Endothelial cell of umbilical vein (primary cell): ENCODE data around the gene LGI2. TPM values are rescaled to one million over a fixed set of nuclear protein-coding genes. Genes with fewer than 3 reads are reported as not detected.

Experiments
- BruUV-seq: library from RNA; stranded (reverse); fragments of 400-500 nt; replicated peaks from 2 replicates; lab custom pipeline; 2021; lab: Mats Ljungman, UMichigan
- CTCF ChIA-PET: fragments of 300-600, 350-600 bp; sonication (Branson Sonifier 250); formaldehyde crosslinking; loops from one replicate; lab custom pipeline; 2021; ENCODE audit warnings: antibody characterized with exemption, inconsistent platforms; lab: Charles Lee
- POLR2A ChIA-PET: fragments of 300-600, 350-600 bp; sonication (Branson Sonifier 250); formaldehyde crosslinking; loops from one replicate; lab custom pipeline; 2021; ENCODE audit warnings: antibody characterized with exemption, inconsistent platforms; lab: Charles Lee
- DNase-seq: peaks from one replicate; pipeline ENCODE4 v3.0.0-alpha.2; 2011; ENCODE audit warnings: low read depth, low spot score
- FAIRE-seq: peaks from 2 replicates; lab custom pipeline; 2011; peaks lifted over from hg19 to GRCh38; lab: Jason Lieb, UNC
- H2AFZ ChIP-seq: 2 replicates; pipeline ENCODE4 v1.6.0; 2012; ENCODE audit warnings: low read depth, low read length, control low read depth, inconsistent platforms
- H3K27ac ChIP-seq: 2 replicates; pipeline ENCODE4 v1.5.1; 2011; ENCODE audit warnings: low read depth, mild to moderate bottlenecking, control low read depth, low read length, moderate library complexity; ENCODE audit not compliant: insufficient read depth
- H3K27me3 ChIP-seq, 2 experiments: 2 replicates each; pipeline versions ENCODE4 v1.6.0 to v1.6.1; 2011; ENCODE audit warnings: low read length in 2 of 2, mixed read lengths in 1 of 2; ENCODE audit not compliant: control insufficient read depth in 2 of 2, insufficient read depth in 2 of 2
- H3K36me3 ChIP-seq, 2 experiments: 2 replicates in 1 of 2; 3 replicates in 1 of 2; pipeline ENCODE4 v1.5.1; 2011; ENCODE audit warnings: low read length in 2 of 2, mild to moderate bottlenecking in 1 of 2, moderate library complexity in 1 of 2; ENCODE audit not compliant: control insufficient read depth in 2 of 2, insufficient read depth in 2 of 2; ENCODE audit errors: extremely low read depth in 1 of 2
- H3K4me1 ChIP-seq: 3 replicates; pipeline ENCODE4 v1.5.1; 2011; ENCODE audit warnings: mild to moderate bottlenecking, low read length; ENCODE audit not compliant: control insufficient read depth, insufficient read depth; ENCODE audit errors: extremely low read depth
- H3K4me2 ChIP-seq: 2 replicates; pipeline ENCODE4 v1.6.1; 2011; ENCODE audit warnings: low read length, control low read depth, mixed read lengths; ENCODE audit not compliant: insufficient read depth
- H3K4me3 ChIP-seq, 3 experiments: fragments of 200-600 bp in 1 of 3; sonication (generic), shearing (Covaris generic) in 1 of 3; replicated peaks in 1 of 3; 2 replicates each; pipeline ENCODE4 v1.5.1; 2011 to 2016; ENCODE audit warnings: control low read depth in 3 of 3, low read length in 3 of 3, mild to moderate bottlenecking in 2 of 3, inconsistent platforms in 1 of 3, low read depth in 1 of 3, moderate library complexity in 1 of 3; ENCODE audit not compliant: insufficient read depth in 1 of 3
- H3K79me2 ChIP-seq: 2 replicates; pipeline ENCODE4 v1.6.0; 2012; ENCODE audit warnings: low read length, inconsistent platforms; ENCODE audit not compliant: control insufficient read depth, insufficient read depth
- H3K9ac ChIP-seq: replicated peaks from 2 replicates; pipeline ENCODE3; 2011; ENCODE audit warnings: low read length, control low read depth; ENCODE audit not compliant: insufficient read depth; ENCODE audit errors: extremely low read depth
- H3K9me1 ChIP-seq: replicated peaks from 3 replicates; pipeline ENCODE4 v1.6.0; 2011; ENCODE audit warnings: mild to moderate bottlenecking, low read length; ENCODE audit not compliant: control insufficient read depth, insufficient read depth; ENCODE audit errors: extremely low read depth
- H3K9me3 ChIP-seq: replicated peaks from 2 replicates; pipeline ENCODE4 v1.5.1; 2012; ENCODE audit warnings: low read length, inconsistent platforms; ENCODE audit not compliant: control insufficient read depth, insufficient read depth
- H4K20me1 ChIP-seq: replicated peaks from 2 replicates; pipeline ENCODE3; 2011; ENCODE audit warnings: mild to moderate bottlenecking, low read length; ENCODE audit not compliant: control insufficient read depth, insufficient read depth; ENCODE audit errors: extremely low read depth
- CTCF ChIP-seq, 2 donors: IDR thresholded peaks; 1 replicate in 1 of 2; 2 replicates in 1 of 2; pipeline ENCODE4 v1.5.1; 2011; ENCODE audit warnings: low read length in 2 of 2, mild to moderate bottlenecking in 2 of 2, moderate library complexity in 2 of 2, control low read depth in 1 of 2, inconsistent platforms in 1 of 2, low read depth in 1 of 2; ENCODE audit not compliant: insufficient read depth in 1 of 2; ENCODE audit errors: extremely low read depth in 1 of 2
- EZH2 ChIP-seq: IDR thresholded peaks from 2 replicates; pipeline ENCODE4 v1.6.1; 2012; ENCODE audit warnings: borderline replicate concordance, low read depth, mild to moderate bottlenecking, moderate library complexity, low read length, inconsistent platforms; ENCODE audit not compliant: severe bottlenecking
- FOS ChIP-seq: IDR thresholded peaks from 2 replicates; pipeline ENCODE4 v1.6.1; 2011; ENCODE audit warnings: mild to moderate bottlenecking, low read length, moderate library complexity, borderline replicate concordance; ENCODE audit not compliant: insufficient read depth
- GATA2 ChIP-seq: IDR thresholded peaks from 2 replicates; pipeline ENCODE4 v1.7.0; 2011; ENCODE audit warnings: low read depth, mild to moderate bottlenecking, moderate library complexity, mixed read lengths, low read length; ENCODE audit not compliant: insufficient read length, insufficient read depth
- JUN ChIP-seq: IDR thresholded peaks from 2 replicates; pipeline ENCODE4 v1.6.1; 2011; ENCODE audit warnings: borderline replicate concordance, low read depth; ENCODE audit not compliant: insufficient read length, insufficient read depth
- MAX ChIP-seq: IDR thresholded peaks from 2 replicates; pipeline ENCODE4 v1.6.1; 2011; ENCODE audit not compliant: insufficient read depth, insufficient read length
- MYC ChIP-seq: IDR thresholded peaks from one replicate; pipeline ENCODE4 v1.6.1; 2011; ENCODE audit warnings: mild to moderate bottlenecking, low read depth, low read length
- POLR2A ChIP-seq: IDR thresholded peaks from 2 replicates; pipeline ENCODE4 v1.6.1; 2012; ENCODE audit warnings: low read depth, mild to moderate bottlenecking, control low read depth, low read length
- POLR2AphosphoS5 ChIP-seq: IDR thresholded peaks from 2 replicates; pipeline ENCODE4 v1.6.1; 2012; ENCODE audit warnings: low read depth, mild to moderate bottlenecking, control low read depth, low read length, moderate library complexity; ENCODE audit not compliant: insufficient read depth
- dilution Hi-C: fragments of 300-500 bp; cut with MboI; formaldehyde crosslinking; loops from one replicate; pipeline ENCODE4 v1.15.0; 2019; ENCODE audit warnings: low sequenced_read_pairs; ENCODE audit not compliant: extremely low pct_ligation_motif_present
- intact Hi-C: fragments of 100-400 bp; cut with micrococcal nuclease; formaldehyde crosslinking; loops from one replicate; pipeline ENCODE4 v1.10.0; 2022
- polyA plus RNA-seq, 4 experiments: library from polyadenylated mRNA; depleted of rRNA in 3 of 4; stranded (reverse) in 3 of 4; unstranded in 1 of 4; fragments of >200 nt; gene quantifications; 2 replicates each; pipeline versions ENCODE4 v1.2.1 to v1.2.3, GENCODE V29; 2011 to 2012; ENCODE audit warnings: missing spikeins in 1 of 4
- total RNA-seq: library from RNA; stranded (reverse); gene quantifications from 2 replicates; pipeline ENCODE4 v1.2.3, GENCODE V29; 2021

LGI2 gene
- total and polyA plus RNA-seq, 2 donors (not counting 3 experiments of a cell fraction or from before 2014, with no cell fraction given): not detected

- intact Hi-C loops: no loop called here
- dilution Hi-C loops: no loop called here
- Histone ChIP-seq H2AFZ (no peak overlapping the region), H3K27ac (no peak overlapping the region), H3K36me3 (no peaks in the 10 kb centered on the region), H4K20me1 (no peaks in the 10 kb centered on the region), H3K9me1 (no peaks in the 10 kb centered on the region), H3K9ac (no peak overlapping the region), H3K4me3 (no peak overlapping the region), H3K9me3 (no peaks in the 10 kb centered on the region), H3K79me2 (no peaks in the 10 kb centered on the region), H3K4me2 (no peak overlapping the region), H3K4me1 (peaks cover 17% of the 10 kb centered on the region), H3K27me3 (no peaks in the 10 kb centered on the region)
- BruUV-seq: no TSS peak
- no peak for TF ChIP-seq MAX
- TF ChIP-seq JUN: no peak
- no peak for TF ChIP-seq CTCF (IDR thresholded peaks at IDR 0.05; ENCODE audit: extremely low read depth in 1 of 2, insufficient read depth in 1 of 2, low read depth in 1 of 2, low read length in 2 of 2)
- no peak for TF ChIP-seq EZH2
- no peak for TF ChIP-seq MYC
- TF ChIP-seq POLR2AphosphoS5: no peak
- TF ChIP-seq FOS: no peak
- TF ChIP-seq POLR2A: no peak
- TF ChIP-seq GATA2: no peak
- DNase-seq (no peak), FAIRE-seq (no peak)
- CTCF ChIA-PET: interaction anchor here (1.3 kb wide), 1 partner anchor 16 kb away, joined by 3 read pairs; no protein-coding TSS in a partner anchor
- POLR2A ChIA-PET: no interaction called here
Observed at GRCh38 chr4:24995346-24995919, 35.3 kb downstream of the LGI2 start.
